ENCODE data around the gene ATL2. TPM values are rescaled to one million over a fixed set of nuclear protein-coding genes. Genes with fewer than 3 reads are reported as not detected.
A peak's percentile ranks its signal among the peaks of the same experiment; 100 is the strongest.

The ATL2 gene
- total RNA-seq, 1 donor, result 44.2 TPM

DNA sequence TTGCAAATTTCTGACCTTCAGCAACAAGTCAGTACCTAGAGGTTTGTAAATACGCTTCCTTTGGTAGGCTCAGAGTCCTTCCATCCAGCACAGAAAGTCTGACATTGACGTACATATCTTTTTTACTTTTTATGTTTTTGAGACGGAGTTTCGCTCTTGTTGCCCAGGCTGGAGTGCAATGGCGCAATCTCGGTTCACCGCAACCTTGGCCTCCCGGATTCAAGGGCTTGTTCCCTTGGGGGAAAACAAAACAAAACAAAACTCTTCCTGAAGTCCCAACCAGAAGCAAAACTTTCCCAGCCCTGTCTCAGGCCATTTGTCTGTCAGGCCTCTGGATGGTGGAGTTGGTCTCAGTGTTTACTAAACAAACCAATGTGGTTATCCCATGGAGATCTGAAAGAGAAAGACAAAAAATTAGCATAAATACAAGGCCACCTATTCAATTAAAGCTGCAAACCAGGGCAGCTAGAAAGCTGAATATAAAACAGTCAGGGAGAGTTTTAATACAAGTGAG lies 29.6 kb upstream of the ATL2 start:
- H3K4me3 ChIP-seq (ENCODE audit: low read depth, low read length), result no peak overlapping the region
- TF ChIP-seq, protein P1, sequence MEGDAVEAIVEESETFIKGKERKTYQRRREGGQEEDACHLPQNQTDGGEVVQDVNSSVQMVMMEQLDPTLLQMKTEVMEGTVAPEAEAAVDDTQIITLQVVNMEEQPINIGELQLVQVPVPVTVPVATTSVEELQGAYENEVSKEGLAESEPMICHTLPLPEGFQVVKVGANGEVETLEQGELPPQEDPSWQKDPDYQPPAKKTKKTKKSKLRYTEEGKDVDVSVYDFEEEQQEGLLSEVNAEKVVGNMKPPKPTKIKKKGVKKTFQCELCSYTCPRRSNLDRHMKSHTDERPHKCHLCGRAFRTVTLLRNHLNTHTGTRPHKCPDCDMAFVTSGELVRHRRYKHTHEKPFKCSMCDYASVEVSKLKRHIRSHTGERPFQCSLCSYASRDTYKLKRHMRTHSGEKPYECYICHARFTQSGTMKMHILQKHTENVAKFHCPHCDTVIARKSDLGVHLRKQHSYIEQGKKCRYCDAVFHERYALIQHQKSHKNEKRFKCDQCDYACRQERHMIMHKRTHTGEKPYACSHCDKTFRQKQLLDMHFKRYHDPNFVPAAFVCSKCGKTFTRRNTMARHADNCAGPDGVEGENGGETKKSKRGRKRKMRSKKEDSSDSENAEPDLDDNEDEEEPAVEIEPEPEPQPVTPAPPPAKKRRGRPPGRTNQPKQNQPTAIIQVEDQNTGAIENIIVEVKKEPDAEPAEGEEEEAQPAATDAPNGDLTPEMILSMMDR (IDR thresholded peaks at IDR 0.05; ENCODE audit: insufficient read depth, low read length), result no peak
- peak; percentile 4 for DNase-seq (ENCODE audit: low read depth)

DNA sequence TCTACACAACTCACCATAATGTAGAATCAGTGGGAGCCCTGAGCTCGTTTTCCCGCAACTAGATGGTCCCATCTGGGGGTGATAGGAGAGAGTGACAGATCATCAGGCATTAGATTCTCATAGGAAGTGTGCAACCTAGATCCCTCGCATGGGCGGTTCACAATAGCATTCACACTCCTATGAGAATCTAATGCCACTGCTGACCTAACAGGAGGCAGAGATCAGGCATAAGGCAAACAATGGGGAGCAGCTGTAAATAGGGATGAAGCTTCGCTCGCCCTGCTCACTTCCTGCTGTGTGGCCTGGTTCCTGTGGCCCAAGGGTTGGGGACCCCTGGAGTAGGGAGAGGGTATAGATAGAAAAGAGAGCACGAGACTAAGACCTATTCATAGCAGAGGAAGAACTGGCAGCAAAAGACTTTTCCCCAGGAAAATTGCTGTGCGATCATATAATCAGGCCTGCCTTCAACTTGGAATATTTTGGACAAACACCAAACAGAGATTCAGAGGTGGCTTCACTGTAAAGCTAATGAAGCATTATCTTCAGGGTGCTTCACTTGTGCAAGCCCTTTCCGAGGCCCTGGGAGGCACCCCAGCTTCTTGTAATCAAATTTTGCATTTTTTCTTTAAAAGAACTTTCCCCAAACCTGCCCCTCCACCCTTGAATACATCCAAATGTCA lies 29.0 kb upstream of the ATL2 start:
- H3K4me3 ChIP-seq (ENCODE audit: low read depth, low read length), result no peak overlapping the region
- TF ChIP-seq, protein P1 (IDR thresholded peaks at IDR 0.05; ENCODE audit: insufficient read depth, low read length), result no peak
- DNase-seq (ENCODE audit: low read depth), result no peak

DNA sequence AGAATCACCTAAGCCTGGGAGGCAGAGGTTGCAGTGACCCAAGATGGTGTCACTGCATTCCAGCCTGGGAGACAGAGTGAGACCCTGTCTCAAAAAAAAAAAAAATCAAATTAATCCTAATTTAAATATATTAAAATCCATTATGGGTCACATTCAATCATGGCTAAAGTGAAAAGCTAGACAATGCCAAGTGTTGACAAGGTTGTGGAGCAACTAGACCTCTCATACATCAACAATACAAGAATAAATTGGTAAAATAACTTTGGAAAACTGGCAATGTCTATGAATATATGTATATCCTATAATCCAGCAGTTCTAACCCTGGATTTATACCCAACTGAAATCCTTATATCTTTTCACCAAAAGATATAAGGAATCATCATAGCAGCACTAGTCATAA lies 23.4 kb upstream of the ATL2 start:
- H3K4me3 ChIP-seq (ENCODE audit: low read depth, low read length), result no peak overlapping the region
- DNase-seq (ENCODE audit: low read depth), result no peak
- TF ChIP-seq, protein P1 (IDR thresholded peaks at IDR 0.05; ENCODE audit: insufficient read depth, low read length), result no peak

DNA sequence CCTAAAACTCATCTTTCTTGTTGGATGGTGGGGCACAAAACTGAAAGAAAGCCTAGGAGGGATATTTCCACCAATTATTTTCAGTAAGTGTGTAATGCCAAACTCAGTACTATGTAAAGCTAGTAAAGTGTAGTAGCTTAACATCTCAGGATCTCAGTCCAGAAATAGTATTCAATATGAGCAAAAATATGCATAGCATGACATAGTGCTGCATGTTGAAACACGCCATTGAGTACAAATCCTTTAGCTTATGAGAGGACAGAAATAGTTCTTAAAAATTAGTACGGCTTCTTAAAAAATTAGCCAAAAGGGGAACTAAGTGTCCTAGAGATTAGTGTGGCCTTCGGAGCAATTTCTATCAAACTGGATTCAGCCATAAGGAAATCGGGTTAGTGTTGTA lies 21.7 kb upstream of the ATL2 start:
- TF ChIP-seq, protein P1 (IDR thresholded peaks at IDR 0.05; ENCODE audit: insufficient read depth, low read length), result no peak
- DNase-seq (ENCODE audit: low read depth), result no peak

DNA sequence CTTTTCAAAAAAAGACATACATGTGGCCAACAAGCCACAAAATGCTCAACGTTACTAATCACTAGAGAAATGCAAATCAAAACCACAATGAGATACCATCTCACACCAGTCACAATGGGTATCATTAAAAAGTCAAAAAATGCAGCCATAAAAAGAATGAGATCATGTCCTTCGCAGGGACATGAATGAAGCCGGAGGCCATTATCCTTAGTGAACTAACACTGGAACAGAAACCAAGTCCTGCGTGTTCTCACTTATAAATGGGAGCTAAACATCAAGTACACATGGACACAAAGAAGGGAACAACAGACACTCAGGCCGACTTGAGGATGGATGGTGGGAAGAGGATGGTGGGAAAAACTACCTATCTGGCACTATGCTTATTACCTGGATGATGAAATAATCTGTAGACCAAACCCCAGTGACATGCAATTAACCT lies 17.8 kb upstream of the ATL2 start:
- no peak for DNase-seq (ENCODE audit: low read depth)
- TF ChIP-seq, protein P1 (IDR thresholded peaks at IDR 0.05; ENCODE audit: insufficient read depth, low read length), result no peak

More for the DNA sequence above, 21.7 kb upstream of the ATL2 start:
- no peak overlapping the region for H3K4me3 ChIP-seq (ENCODE audit: low read depth, low read length)

DNA sequence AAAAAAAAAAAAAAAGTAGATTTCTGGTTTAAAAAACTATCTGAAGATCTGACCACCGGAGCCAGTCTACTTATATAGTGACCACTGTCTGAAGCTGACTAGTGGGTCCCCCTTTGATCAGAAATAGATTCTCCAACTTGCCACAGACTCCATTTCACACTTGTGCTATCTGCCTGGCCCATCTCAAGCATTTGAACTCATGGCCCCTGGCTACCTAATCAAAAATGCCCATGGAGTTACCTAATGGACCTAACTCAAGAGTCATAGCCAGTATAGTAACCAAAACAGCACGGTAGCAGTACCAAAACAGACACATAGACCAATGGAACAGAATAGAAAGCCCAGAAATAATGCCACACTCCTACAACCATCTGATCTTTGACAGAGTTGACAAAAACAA lies 17.0 kb upstream of the ATL2 start:
- H3K4me3 ChIP-seq (ENCODE audit: low read depth, low read length), result no peak overlapping the region
- no peak for DNase-seq (ENCODE audit: low read depth)
- TF ChIP-seq, protein P1 (IDR thresholded peaks at IDR 0.05; ENCODE audit: insufficient read depth, low read length), result no peak

More for the DNA sequence above, 17.8 kb upstream of the ATL2 start:
- no peak overlapping the region for H3K4me3 ChIP-seq (ENCODE audit: low read depth, low read length)

All from fibroblast of the aortic adventitia (primary cell).